Mesenchymal stem cell (in vitro differentiated cells and primary cell): ENCODE measurements around the gene HS2ST1.

ENCODE experiments used
- DNase-seq: peaks from one replicate; pipeline ENCODE4 v3.0.0-alpha.2; 2013
- H2AFZ ChIP-seq: one replicate; pipeline ENCODE4 v1.6.1; 2013; ENCODE audit warnings: low read depth, mild to moderate bottlenecking, control low read depth, inconsistent platforms, low read length, moderate library complexity
- H2AK5ac ChIP-seq: 2 replicates; pipeline ENCODE4 v1.6.1; 2013; ENCODE audit warnings: low read length, moderate library complexity, mild to moderate bottlenecking, inconsistent platforms; ENCODE audit not compliant: severe bottlenecking
- H2BK120ac ChIP-seq: one replicate; pipeline ENCODE4 v1.6.1; 2013; ENCODE audit warnings: low read depth, mild to moderate bottlenecking, inconsistent platforms, low read length, moderate library complexity
- H2BK12ac ChIP-seq, 2 experiments: one replicate each; pipeline ENCODE4 v1.6.1; 2013; ENCODE audit warnings: inconsistent platforms in 2 of 2, low read length in 2 of 2, mild to moderate bottlenecking in 2 of 2, moderate library complexity in 2 of 2, control low read depth in 1 of 2
- H2BK15ac ChIP-seq: one replicate; pipeline ENCODE4 v1.6.1; 2013; ENCODE audit warnings: mild to moderate bottlenecking, low read depth, inconsistent platforms; ENCODE audit not compliant: poor library complexity, severe bottlenecking
- H2BK5ac ChIP-seq: 2 replicates; pipeline ENCODE4 v1.6.1; 2013; ENCODE audit warnings: low read depth, mild to moderate bottlenecking, low read length, control low read depth, inconsistent platforms; ENCODE audit not compliant: poor library complexity, severe bottlenecking
- H3K14ac ChIP-seq, 2 experiments: one replicate each; pipeline ENCODE4 v1.6.1; 2013; ENCODE audit warnings: inconsistent platforms in 2 of 2, low read length in 2 of 2, control low read depth in 1 of 2, mild to moderate bottlenecking in 1 of 2, moderate library complexity in 1 of 2
- H3K18ac ChIP-seq, 2 experiments: one replicate each; pipeline ENCODE4 v1.6.1; 2013; ENCODE audit warnings: inconsistent platforms in 2 of 2, low read length in 2 of 2, control low read depth in 1 of 2, low read depth in 1 of 2, mild to moderate bottlenecking in 1 of 2
- H3K23ac ChIP-seq, 2 experiments: one replicate each; pipeline ENCODE4 v1.6.1; 2013; ENCODE audit warnings: inconsistent platforms in 2 of 2, low read length in 2 of 2, mild to moderate bottlenecking in 2 of 2, moderate library complexity in 2 of 2, control low read depth in 1 of 2
- H3K27ac ChIP-seq: 2 replicates; pipeline ENCODE4 v1.5.1; 2013; ENCODE audit warnings: mild to moderate bottlenecking, moderate library complexity, low read length, control low read depth, inconsistent platforms; ENCODE audit not compliant: poor library complexity, severe bottlenecking
- H3K27me3 ChIP-seq, 2 experiments: 2 replicates each; pipeline versions ENCODE4 v1.6.1 to v1.7.0; 2013; ENCODE audit warnings: low read length in 2 of 2, mild to moderate bottlenecking in 2 of 2, moderate library complexity in 2 of 2, control low read depth in 1 of 2, inconsistent platforms in 1 of 2; ENCODE audit not compliant: control insufficient read depth in 1 of 2, insufficient read depth in 1 of 2
- H3K36me3 ChIP-seq, 2 experiments: 2 replicates each; pipeline versions ENCODE4 v1.6.1 to v1.7.0; 2013; ENCODE audit warnings: low read length in 2 of 2, control low read depth in 1 of 2, inconsistent platforms in 1 of 2, low read depth in 1 of 2, mild to moderate bottlenecking in 1 of 2; ENCODE audit not compliant: insufficient read depth in 2 of 2, control insufficient read depth in 1 of 2
- H3K4ac ChIP-seq, 2 experiments: one replicate each; pipeline ENCODE4 v1.6.1; 2013; ENCODE audit warnings: inconsistent platforms in 2 of 2, low read length in 2 of 2, mild to moderate bottlenecking in 2 of 2, moderate library complexity in 2 of 2, control low read depth in 1 of 2, low read depth in 1 of 2
- H3K4me1 ChIP-seq: 2 replicates; pipeline ENCODE4 v1.6.1; 2013; ENCODE audit warnings: low read depth, low read length, control low read depth; ENCODE audit not compliant: control insufficient read depth, insufficient read depth
- H3K4me2 ChIP-seq: 2 replicates; pipeline ENCODE4 v1.6.1; 2013; ENCODE audit warnings: low read length, mild to moderate bottlenecking, inconsistent platforms; ENCODE audit not compliant: poor library complexity, severe bottlenecking
- H3K4me3 ChIP-seq, 2 experiments: 2 replicates each; pipeline versions ENCODE4 v1.5.1 to v1.7.0; 2013; ENCODE audit warnings: low read length in 2 of 2, mild to moderate bottlenecking in 2 of 2, control low read depth in 1 of 2, low read depth in 1 of 2; ENCODE audit not compliant: insufficient read depth in 1 of 2
- H3K79me1 ChIP-seq: replicated peaks from 2 replicates; pipeline ENCODE4 v1.6.1; 2013; ENCODE audit warnings: mild to moderate bottlenecking, control low read depth, low read length, inconsistent platforms; ENCODE audit not compliant: poor library complexity, severe bottlenecking
- H3K9ac ChIP-seq: 2 replicates; pipeline ENCODE4 v1.7.0; 2013; ENCODE audit warnings: mild to moderate bottlenecking, low read length, moderate library complexity
- H3K9me3 ChIP-seq: 2 replicates; pipeline ENCODE4 v1.7.0; 2013; ENCODE audit warnings: mild to moderate bottlenecking, low read length; ENCODE audit not compliant: control insufficient read depth
- H4K8ac ChIP-seq: one replicate; pipeline ENCODE4 v1.6.1; 2013; ENCODE audit warnings: inconsistent platforms, mild to moderate bottlenecking, low read length, moderate library complexity
- H4K91ac ChIP-seq: one replicate; pipeline ENCODE4 v1.6.1; 2013; ENCODE audit warnings: mild to moderate bottlenecking, low read length, inconsistent platforms
- WGBS: methylation state at CpG from one replicate; pipeline ENCODE4 v1.1.7; 2013; ENCODE audit warnings: mixed read lengths; 5-methylcytosine and 5-hydroxymethylcytosine counted together

HS2ST1 gene

DNA sequence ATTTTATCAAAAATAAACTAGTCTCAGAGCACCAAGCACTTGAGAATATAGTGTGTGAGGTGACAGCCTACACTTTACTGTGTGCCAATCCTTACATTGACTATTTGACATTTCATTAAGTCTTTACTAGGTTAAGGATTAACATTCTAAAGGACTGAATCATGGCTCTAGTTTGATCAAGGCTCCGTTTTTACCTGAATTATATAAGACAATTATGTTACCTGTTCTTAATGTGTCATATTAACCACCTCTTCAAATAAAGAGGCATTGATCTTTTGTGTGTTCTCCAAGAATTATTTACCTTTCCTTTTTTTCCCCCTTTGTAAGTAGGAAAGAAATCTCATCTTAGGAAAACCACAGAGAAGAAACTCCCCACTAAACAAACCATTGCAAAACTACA lies 189.7 kb downstream of the HS2ST1 start:
- no CpG with 5 or more reads among the region's 1 CpG for WGBS
- Histone ChIP-seq H3K4ac (no peak overlapping the region), H2BK12ac (no peak overlapping the region), H2AFZ (no peak overlapping the region), H3K27ac (no peak overlapping the region), H3K9me3 (peaks cover 4% of the 10 kb centered on the region), H3K23ac (no peak overlapping the region), H3K79me1 (peaks cover 5% of the 10 kb centered on the region), H2AK5ac (no peak overlapping the region), H3K4me3 (no peak overlapping the region), H3K9ac (no peak overlapping the region), H3K27me3 (no peaks in the 10 kb centered on the region), H2BK5ac (no peak overlapping the region), H4K91ac (no peak overlapping the region), H3K4me2 (no peak overlapping the region), H3K14ac (no peak overlapping the region), H3K18ac (no peak overlapping the region), H4K8ac (no peak overlapping the region), H2BK120ac (no peak overlapping the region), H3K36me3 (peaks cover 9 to 28% of the 10 kb centered on the region in 2 experiments), H2BK15ac (no peak overlapping the region), H3K4me1 (no peaks in the 10 kb centered on the region)
- DNase-seq, result no peak

DNA sequence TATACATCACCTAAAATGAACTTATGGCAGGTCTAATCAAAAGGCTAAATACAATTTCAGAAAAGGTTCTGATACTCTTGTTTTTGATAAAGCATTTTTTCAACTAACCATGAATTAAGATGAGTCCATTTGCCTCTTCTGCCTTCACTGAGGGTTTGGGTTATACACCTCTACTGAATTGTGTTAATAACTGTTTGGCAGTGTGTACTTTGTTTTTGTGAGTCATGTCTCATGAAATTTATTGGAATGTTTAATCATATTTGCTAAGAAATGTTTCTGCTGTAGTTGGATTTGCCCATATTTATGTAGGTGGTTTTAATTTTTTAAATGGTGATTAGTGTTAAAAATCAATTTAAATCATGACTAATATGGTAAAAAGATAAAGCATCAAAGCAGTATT lies 190.5 kb downstream of the HS2ST1 start:
- Histone ChIP-seq H3K27me3 (no peaks in the 10 kb centered on the region), H2AFZ (no peak overlapping the region), H3K4me1 (no peaks in the 10 kb centered on the region), H3K23ac (no peak overlapping the region), H3K4me3 (no peak overlapping the region), H3K14ac (no peak overlapping the region), H3K9ac (no peak overlapping the region), H3K9me3 (peaks cover 4% of the 10 kb centered on the region), H4K91ac (no peak overlapping the region), H3K27ac (no peak overlapping the region), H2BK15ac (no peak overlapping the region), H3K79me1 (peaks cover 3% of the 10 kb centered on the region), H2BK5ac (no peak overlapping the region), H3K18ac (no peak overlapping the region), H4K8ac (no peak overlapping the region), H2BK120ac (no peak overlapping the region), H2BK12ac (no peak overlapping the region), H2AK5ac (no peak overlapping the region), H3K36me3 (peaks cover 4 to 23% of the 10 kb centered on the region in 2 experiments), H3K4ac (no peak overlapping the region), H3K4me2 (no peak overlapping the region)
- DNase-seq, result no peak

DNA sequence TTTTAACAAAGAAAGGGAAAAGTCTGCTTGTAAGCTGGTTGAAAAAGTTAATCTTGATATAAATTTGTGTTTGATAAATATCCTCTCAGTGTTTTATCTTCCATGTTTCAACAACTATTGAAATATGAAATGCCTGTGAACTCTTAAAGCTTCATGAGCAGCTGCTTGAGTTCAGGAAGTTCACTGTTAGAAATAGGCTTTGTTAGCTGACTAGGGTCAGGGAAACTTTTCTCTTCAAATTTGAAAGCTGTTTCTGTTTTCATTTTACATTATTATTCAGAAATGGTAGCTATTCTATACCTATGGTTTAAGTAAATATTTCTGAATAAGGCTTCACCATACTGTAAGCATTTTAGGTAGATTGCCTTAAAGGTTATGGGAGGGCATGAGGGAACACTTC lies 191.7 kb downstream of the HS2ST1 start:
- no peak for DNase-seq
- no peak overlapping the region for H2BK120ac ChIP-seq
- H3K14ac ChIP-seq, result no peak overlapping the region
- H3K9ac ChIP-seq, result no peak overlapping the region
- no peaks in the 10 kb centered on the region for H3K27me3 ChIP-seq
- H3K4me2 ChIP-seq, result no peak overlapping the region
- no peak overlapping the region for H2AFZ ChIP-seq
- no peak overlapping the region for H3K27ac ChIP-seq
- H3K9me3 ChIP-seq, result no peaks in the 10 kb centered on the region
- H3K4me1 ChIP-seq, result no peaks in the 10 kb centered on the region
- H3K36me3 ChIP-seq, result peaks cover 0 to 18% of the 10 kb centered on the region in 2 experiments
- no peak overlapping the region for H4K91ac ChIP-seq
- no peak overlapping the region for H3K4me3 ChIP-seq
- H3K4ac ChIP-seq, result no peak overlapping the region
- H4K8ac ChIP-seq, result no peak overlapping the region
- H2AK5ac ChIP-seq, result no peak overlapping the region
- H3K23ac ChIP-seq, result no peak overlapping the region
- no peak overlapping the region for H2BK15ac ChIP-seq
- H3K18ac ChIP-seq, result no peak overlapping the region
- H2BK5ac ChIP-seq, result no peak overlapping the region
- H2BK12ac ChIP-seq, result no peak overlapping the region
- no peaks in the 10 kb centered on the region for H3K79me1 ChIP-seq

DNA sequence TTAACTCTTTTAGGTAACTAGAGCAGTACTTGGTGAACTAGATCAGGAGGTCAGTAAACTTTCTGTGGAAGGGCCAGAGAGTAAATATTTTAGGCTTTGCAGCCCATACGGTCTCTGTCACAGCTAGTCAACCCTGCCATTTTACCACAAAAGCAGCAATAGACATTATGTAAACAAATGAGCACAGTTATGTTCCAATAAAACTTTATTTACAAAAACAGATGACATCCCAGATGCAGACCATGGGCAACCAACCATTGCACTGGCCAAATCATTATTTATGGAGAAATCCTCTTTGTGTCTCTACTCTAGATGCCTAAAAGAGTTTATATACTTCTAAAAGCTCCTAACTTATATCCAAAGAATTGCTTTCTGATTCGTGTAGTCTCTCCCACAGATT lies 192.4 kb downstream of the HS2ST1 start:
- Histone ChIP-seq H2AK5ac (no peak overlapping the region), H2BK15ac (no peak overlapping the region), H3K36me3 (peaks cover 0 to 18% of the 10 kb centered on the region in 2 experiments), H2BK12ac (no peak overlapping the region), H4K91ac (no peak overlapping the region), H4K8ac (no peak overlapping the region), H3K79me1 (no peaks in the 10 kb centered on the region), H2BK120ac (no peak overlapping the region), H3K4me1 (no peaks in the 10 kb centered on the region), H3K4me2 (no peak overlapping the region), H2BK5ac (no peak overlapping the region), H3K9ac (no peak overlapping the region), H3K23ac (no peak overlapping the region), H3K4ac (no peak overlapping the region), H3K14ac (no peak overlapping the region), H3K4me3 (no peak overlapping the region), H3K27me3 (no peaks in the 10 kb centered on the region), H3K18ac (no peak overlapping the region), H3K27ac (no peak overlapping the region), H3K9me3 (no peaks in the 10 kb centered on the region), H2AFZ (no peak overlapping the region)
- no peak for DNase-seq
- WGBS, result 55% methylated on average over 1 of the region's 2 CpGs
